Measurements from ENCODE around the gene MAPK13.
A peak's percentile ranks its signal among the peaks of the same experiment; 100 is the strongest.
"Not testable (repeated sequence)": the region's sequence is repeated elsewhere in the genome, so short reads cannot be mapped to it uniquely, and the experiment has no call there.

The MAPK13 gene

GRCh38 chr6:36113703-36114102 lies 16.6 kb upstream of the MAPK13 start:
- DNase-seq: no peak
- intact Hi-C loops (cut with DNase I): no loop called here

DNA sequence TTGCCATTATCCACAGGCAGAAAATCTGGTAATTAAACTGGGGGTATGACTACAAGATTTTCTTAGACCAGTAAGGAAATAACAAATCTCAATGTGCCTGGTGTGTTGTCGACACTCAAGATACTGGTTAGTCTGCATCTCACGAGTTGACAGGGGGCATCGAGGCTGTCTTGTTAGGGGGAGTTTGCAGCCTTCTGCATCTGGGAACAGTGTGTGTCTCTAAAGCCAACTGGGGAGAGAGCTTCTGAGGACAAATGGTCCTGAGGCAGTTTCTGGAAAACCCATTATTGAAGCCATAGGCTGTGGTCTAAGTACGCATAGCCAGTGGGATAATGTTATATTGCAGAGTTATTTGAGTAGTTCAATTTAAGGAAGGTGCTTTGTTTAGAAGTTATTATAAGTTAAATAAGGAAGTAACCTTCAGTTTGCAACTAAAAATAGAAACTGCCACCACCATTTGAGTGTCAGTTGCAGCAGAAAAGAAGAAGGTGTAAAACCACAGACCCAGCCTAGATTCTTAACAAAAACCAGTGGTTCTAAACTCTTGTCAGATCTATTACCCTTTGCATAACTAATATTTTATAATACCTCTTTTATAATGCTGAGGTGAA lies 15.4 kb upstream of the MAPK13 start:
- no peak for DNase-seq
- intact Hi-C loops (cut with DNase I): no loop called here

DNA sequence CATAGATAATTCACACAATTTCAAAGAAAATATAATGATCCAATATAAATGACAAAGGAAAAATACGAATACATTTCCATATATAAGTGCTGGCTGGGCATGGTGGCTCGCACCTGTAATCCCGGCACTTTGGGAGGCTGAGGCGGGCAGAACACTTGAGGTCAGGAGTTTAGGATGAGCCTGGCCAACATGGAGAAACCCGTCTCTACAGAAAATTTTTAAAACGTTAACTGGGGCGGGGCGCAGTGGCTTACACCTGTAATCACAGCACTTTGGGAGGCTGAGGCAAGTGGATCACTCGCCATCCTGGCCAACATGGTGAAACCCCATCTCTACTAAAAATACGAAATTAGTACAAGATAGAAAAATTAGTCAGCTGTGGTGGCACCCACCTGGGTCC lies 14.9 kb upstream of the MAPK13 start:
- no peak for DNase-seq
- intact Hi-C loops (cut with DNase I): no loop called here

DNA sequence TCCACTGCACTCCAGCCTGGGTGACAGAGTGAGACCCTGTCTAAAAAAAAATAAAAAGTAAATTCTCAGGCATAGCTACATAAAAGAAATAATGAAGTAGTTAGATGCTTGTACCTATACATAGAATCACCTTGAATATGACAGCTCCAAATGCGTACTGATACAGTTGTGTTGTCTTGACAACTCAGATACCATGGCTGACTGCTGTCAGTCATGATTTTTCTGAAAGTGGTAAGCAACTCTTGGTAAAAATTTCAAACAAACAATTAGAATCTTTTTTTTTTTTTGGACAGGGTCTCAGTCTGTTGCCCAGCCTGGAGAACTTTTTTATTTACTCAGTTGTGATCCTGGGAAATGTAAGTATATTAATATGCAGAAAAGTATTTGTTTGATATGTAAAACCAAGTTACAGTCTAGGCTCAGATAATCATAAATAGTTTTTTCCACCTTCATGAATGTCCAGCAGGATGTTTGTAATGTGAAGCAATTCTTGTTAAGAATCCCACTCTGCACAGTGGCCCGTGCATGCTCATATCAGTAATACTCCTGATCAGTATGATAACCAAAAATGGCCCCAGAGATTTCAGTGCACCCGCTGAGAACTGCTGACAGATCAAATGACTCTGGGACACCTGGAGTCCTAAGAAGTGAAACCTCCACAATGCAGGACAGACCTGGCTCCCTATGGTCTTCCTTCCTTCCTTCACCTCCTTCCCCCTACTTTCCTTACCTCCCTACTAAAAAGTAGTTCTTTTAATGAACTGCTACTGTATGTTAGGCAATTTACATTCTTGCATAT lies 14.0 kb upstream of the MAPK13 start:
- DNase-seq: no peak
- intact Hi-C loops (cut with DNase I): no loop called here

DNA sequence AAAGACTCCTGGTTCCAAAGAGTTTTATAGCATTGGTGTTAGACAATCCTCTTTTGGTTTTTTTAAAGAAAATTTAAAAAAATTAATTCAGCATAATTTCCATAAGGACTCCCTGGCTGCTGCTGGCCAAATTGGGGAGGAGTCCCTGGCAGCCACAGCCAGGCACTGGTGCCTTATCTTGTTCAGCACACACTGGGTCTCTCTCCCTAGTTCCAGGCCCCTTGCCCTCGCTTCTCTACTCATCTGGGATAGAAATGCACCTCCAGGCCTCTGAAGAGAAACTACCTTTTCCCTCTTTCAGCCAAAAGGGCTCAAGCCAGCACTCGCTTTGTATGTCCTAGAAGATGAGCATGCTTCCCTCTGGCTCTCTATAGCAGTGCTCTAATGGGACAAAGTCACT lies 13.4 kb upstream of the MAPK13 start:
- intact Hi-C loops (cut with DNase I): no loop called here
- no peak for DNase-seq

- intact Hi-C loops (cut with DNase I): no loop called here
- no peak for DNase-seq
These were observed 12.4 kb upstream of the MAPK13 start for GRCh38 chr6:36117658-36118549.

- no peak for DNase-seq
- intact Hi-C loops (cut with DNase I): no loop called here
These were observed 11.7 kb upstream of the MAPK13 start for GRCh38 chr6:36118550-36119107.

DNA sequence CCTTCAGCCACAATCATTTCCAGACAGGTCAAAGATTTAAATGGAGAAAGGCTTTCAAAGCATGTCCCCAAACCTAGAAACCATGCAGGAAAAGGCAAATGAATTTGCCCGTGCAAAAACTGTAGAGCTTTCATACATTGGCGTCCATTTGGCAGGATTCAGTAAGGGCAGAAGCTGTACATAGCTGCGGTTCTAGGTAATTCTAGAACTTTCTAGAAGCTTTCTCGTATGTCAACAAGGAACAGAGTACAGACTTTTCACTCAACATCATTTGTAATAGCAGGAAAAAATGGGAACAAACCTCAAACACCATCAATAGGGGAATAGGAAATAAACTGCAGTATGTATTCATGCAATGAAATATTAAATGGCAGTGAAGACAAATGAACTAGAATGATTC lies 11.1 kb upstream of the MAPK13 start:
- no peak for DNase-seq
- intact Hi-C loops (cut with DNase I): no loop called here

DNA sequence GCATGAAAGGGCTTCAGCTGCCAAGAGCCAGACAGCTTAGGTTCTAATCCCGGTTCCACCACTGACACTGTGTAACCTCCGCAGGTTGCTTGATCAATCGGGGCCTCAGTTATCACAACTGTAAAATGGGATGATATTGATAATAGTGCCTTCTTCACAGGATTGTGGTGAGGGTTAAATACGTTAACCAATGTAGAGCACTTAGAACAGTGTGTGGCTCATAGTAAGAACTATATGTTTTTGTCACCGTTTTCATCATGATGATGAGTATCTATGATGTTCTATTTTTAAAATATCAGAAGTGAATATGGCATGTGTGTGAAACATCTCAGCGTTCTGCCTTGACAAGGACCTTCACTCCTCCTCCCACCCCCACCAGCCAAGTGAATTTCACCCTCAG lies 10.3 kb upstream of the MAPK13 start:
- no peak for DNase-seq
- intact Hi-C loops (cut with DNase I): loop anchor here (10.0 kb wide), 1 partner anchor 245 kb away; no protein-coding TSS in a partner anchor

- DNase-seq: no peak
- intact Hi-C loops (cut with DNase I): loop anchor here (10.0 kb wide), 1 partner anchor 244 kb away; no protein-coding TSS in a partner anchor
These were observed 9.8 kb upstream of the MAPK13 start for GRCh38 chr6:36120539-36120938.

- no peak for DNase-seq
- intact Hi-C loops (cut with DNase I): loop anchor here (10.0 kb wide), 1 partner anchor 244 kb away; no protein-coding TSS in a partner anchor
These were observed 9.1 kb upstream of the MAPK13 start for GRCh38 chr6:36120979-36121786.

- intact Hi-C loops (cut with DNase I): loop anchor here (10.0 kb wide), 1 partner anchor 243 kb away; no protein-coding TSS in a partner anchor
These were observed 8.4 kb upstream of the MAPK13 start for GRCh38 chr6:36121787-36122494.

DNA sequence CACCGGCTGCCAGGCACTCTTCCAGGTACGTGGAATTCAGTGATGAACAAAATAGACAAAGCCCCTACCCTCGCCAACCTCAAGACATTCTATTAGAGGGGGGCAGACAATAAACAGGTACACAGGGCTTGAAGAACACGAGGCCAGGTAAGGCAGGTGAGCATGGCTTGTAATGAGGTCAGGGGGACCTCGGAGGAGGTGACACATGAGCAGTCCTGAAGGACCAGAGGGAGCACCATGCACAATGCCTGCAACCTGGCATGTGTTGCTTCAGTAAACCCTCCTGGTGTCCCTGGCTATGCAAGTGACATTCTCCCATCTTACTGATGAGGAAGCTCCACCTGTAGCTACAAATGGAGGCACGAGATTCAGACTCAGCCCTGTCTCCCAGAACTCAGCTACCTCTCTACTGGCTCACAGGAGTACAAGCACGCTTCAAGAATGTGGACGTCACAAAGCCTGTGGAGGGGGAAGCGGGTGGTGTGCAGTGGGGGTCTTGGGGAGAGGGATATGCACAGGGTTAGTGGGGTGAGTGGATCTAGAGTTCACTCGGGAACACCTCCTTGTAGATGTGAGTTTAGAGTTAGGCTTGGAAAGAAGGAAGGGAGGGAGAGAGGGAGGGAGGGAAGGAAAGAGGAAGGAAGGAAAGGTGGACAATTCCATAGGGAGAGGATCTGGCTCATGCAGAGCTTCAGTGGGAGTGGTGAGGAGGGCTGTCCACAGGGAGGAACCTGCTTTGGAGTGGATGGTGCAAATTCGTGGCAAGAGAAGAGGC lies 7.6 kb upstream of the MAPK13 start:
- intact Hi-C loops (cut with DNase I): loop anchor here (10.0 kb wide), 1 partner anchor 242 kb away; no protein-coding TSS in a partner anchor
- DNase-seq: peak in 1 of 10 donors; percentile 39

More at GRCh38 chr6:36121787-36122494, 8.4 kb upstream of the MAPK13 start:
- DNase-seq: no peak

GRCh38 chr6:36123270-36124139 lies 6.8 kb upstream of the MAPK13 start:
- intact Hi-C loops (cut with DNase I): loop anchor here (1.0 to 10.0 kb wide), 2 partner anchors 73 to 241 kb away; partner anchors contain the start of gene BRPF3
- peak; percentile 66 to 95 (median 76) for DNase-seq

DNA sequence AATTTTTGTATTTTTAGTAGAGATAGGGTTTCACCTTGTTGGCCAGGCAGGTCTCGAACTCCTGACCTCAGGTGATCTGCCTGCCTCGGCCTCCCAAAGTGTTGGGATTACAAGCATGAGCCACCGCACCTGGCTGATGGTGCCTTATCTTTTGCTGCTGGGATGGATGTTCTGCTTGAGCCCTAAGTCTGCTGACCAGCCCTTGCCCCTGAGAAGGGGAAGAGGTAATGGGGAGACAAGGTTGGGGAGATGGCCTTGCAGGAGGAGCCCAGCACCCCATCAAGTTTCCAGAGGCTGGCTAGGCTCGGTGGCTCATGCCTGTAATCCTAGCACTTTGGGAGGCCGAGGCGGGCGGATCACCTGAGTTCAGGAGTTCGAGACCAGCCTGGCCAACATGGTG lies 6.0 kb upstream of the MAPK13 start:
- intact Hi-C loops (cut with DNase I): loop anchor here (1.0 to 10.0 kb wide), 2 partner anchors 72 to 240 kb away; partner anchors contain the start of gene BRPF3
- DNase-seq: not testable (repeated sequence)

- intact Hi-C loops (cut with DNase I): loop anchor here (1.0 to 10.0 kb wide), 2 partner anchors 71 to 240 kb away; partner anchors contain the start of gene BRPF3
These were observed 5.4 kb upstream of the MAPK13 start for GRCh38 chr6:36124881-36125280.

DNA sequence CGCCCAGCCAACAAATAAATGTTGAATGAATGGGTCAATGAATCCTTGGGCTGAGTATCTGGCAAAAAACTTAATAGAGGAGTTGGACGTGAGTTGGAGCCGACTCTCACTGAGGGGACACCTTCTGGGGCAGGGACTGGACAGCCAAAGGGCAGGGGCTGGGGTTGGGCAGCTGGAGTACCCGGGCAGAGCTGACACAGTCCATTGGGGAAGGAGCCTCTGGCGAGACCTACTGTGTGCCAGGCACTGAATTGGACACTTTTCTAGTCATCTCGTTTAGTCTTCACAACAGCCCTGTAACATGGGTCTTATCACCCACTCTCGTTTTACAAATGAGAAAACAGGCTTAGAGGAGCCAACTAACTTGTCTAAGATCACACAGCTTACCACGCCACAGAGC lies 4.7 kb upstream of the MAPK13 start:
- intact Hi-C loops (cut with DNase I): loop anchor here (10.0 kb wide), 1 partner anchor 239 kb away; no protein-coding TSS in a partner anchor
- no peak for DNase-seq

More at GRCh38 chr6:36124881-36125280, 5.4 kb upstream of the MAPK13 start:
- no peak for DNase-seq
